Amygdala (tissue), 56 donors: ENCODE data around the gene TTC9B.
A peak's percentile ranks its signal among the peaks of the same experiment; 100 is the strongest.

Experiments used
- DNase-seq, 56 donors: peaks; one replicate each; lab custom pipeline; 2025; lab: John Stamatoyannopoulos, UW

The TTC9B gene

GRCh38 chr19:40249781-40250180, 31.6 kb upstream of the TTC9B start:
- no peak for DNase-seq

GRCh38 chr19:40249201-40249600, 31.0 kb upstream of the TTC9B start:
- DNase-seq: peak in 1 of 56 donors; percentile 31

DNA sequence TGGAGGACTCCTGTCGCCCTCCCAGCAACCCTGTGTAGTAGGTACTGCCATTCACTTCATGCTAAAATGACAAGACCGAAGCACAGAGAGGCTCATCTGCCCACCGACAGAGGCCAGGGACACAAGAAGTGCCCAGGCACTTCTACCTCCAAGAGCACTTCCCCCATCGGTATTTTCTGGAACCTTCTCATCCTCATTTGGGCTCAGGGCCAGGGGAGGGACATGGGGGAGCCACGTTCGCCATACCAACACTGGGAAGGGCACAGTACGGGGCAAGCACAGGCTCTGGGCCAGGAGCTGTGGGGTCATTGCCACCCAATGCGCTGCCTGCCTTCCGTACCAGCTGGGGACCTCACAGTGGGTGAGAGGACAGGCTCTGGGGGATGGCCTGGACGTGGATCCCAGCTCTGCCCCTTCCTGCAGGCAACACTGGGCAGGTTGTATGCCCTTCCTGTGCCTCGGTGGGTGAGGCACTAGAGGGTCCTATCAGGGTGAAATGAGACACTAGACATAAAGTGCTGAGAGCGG, 29.6 kb upstream of the TTC9B start:
- peak in 2 of 56 donors; percentile 11 to 69 for DNase-seq

DNA sequence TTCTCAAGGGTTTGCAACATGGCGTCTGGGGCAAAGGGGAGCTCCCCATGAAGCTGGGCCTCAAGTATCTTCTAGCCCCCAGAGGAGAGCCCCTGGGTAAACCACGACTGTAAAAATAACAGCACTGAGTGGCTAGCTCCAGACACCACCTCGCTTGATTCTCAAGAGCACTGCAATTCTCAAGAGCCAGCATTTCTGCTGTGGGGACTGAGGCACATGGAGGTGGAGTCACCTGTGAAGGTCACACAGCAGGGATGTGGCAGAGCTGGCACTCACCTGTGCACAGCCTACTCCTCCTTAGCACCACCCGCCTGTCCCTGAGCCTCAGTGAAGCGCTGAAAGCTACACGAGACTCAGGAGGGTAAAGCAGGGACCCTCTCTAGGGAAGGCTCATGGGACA, 29.0 kb upstream of the TTC9B start:
- no peak for DNase-seq

- DNase-seq: no peak
Measured at GRCh38 chr19:40246292-40247073, 28.3 kb upstream of the TTC9B start.

DNA sequence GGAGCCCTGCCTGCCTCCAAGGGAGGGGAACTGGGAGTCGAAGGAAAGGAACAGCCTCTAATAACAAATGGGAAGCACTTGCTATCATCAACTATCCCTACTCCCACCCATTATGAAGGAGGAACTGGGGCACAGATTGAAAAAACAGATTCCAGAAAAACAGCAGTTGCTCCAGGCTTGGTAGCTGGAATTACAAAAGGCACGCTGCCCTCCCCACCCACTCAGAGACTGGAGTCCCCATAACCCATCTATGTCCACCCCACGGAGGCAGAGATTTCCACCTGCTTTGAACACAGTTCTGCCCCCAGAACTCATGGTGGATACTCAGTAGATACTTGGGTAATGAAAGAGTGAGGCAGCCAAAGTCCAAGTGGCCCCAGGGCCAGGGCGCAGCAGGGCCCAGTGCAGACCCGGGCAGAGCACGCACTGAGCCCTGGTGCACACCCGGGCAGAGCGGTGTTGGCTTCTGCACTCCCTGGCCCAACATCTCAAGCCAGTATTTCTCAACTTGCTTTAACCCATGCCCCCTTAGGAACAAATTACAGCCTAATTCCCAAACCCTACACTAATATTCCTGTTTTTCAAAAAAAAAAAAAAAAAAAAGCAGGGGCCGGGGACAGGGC, 27.4 kb upstream of the TTC9B start:
- DNase-seq: no peak

GRCh38 chr19:40244579-40245317, 26.6 kb upstream of the TTC9B start:
- DNase-seq: no peak

DNA sequence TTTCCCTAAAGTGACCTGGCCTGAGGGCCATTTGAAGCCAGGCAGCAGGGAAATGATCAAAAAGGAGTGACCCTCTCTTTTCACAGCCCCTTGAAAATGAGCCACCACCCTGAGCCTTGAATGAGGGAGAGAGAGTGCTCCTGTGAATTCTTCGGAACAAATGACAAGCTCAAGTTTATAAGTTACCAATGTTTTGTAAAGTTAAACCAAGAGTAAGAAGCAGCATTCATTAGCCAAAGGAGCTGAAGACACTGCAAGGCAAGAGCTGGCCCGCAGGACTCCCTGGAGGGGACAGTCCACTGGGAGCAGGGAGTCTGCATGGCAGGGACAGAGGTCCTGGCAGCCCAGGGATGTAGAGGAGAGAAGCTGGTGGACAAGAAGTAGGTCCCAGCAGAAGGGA, 25.0 kb upstream of the TTC9B start:
- DNase-seq: no peak

DNA sequence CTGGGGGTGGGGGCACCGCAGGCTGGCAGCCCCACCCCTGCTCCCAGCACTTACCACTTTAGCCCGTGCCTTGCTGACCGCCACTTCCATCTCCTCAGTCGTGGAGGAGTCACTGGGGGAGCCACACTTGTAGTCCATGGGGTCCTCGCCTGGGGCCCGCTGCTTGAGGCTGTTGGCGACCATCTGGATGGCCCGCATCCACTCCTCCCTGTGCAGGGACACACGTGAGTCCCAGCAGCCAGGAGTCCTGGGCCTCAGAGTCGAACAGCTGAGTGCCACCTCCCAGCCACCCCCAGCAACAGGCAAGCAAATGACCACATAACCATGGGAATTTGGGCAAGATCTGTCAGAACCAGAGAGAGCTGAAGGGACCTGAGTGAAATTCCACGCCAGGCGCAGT, 24.3 kb upstream of the TTC9B start:
- DNase-seq: peak in 3 of 56 donors; percentile 18 to 34 (median 30)

- peak in 54 of 56 donors; percentile 26 to 92 (median 76) for DNase-seq
Measured at GRCh38 chr19:40241809-40242384, 23.7 kb upstream of the TTC9B start.

GRCh38 chr19:40241125-40241808, 23.1 kb upstream of the TTC9B start:
- no peak for DNase-seq

DNA sequence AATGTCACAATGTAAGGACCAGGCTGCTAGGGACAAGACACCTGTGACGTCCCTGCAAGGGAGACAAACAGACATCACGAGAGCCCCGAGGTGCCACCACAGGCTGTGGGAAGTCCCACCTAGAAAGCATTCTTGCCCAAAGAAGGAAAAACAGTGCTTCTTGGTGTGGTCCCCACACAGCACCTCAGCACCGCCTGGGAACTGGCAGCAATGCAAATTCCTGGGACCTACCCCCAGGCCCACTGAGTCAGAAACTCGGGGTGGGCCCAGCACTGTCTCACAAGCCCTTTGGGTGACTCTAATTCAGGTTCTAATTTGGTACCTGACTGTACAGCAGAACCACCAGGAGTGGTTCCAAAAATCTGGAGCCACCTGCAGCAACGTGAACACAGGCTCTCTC, 22.1 kb upstream of the TTC9B start:
- DNase-seq: no peak

DNA sequence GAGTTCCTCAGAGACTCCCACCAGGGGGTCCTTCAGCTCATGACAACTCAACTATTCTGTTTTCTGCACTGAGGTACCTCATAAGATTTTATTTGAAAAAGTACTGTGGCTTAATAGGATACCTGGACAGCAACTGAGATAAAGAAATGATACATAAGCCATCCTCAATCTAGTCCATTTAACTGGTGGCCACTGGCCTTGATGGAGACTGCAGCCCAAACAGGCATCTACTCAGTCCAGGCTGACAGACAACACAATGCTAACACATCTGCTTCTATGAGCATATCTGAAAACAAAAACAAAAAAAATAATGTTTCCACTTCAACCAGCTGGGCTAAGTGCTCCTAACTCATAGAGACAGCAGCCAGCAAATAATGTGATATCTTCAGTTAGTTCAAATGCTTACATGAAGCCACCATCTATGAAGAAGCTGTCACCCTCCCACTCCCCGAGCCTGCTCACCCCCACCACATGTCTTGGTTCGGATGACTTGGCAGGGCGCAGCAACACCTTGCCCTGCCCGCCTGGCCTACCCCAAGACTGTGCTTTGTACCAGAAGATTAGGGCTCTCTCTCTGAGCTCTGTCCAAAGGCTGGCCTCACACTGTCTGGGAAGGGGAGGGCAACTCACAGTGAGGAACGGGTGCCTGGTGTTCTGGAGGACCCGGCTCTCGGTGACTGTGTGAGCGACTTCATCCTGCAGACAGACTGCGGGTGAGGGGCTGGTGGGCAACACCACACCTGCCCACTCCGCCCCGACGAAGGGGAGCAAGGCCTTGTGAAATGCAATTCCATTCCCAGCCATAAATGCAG, 21.4 kb upstream of the TTC9B start:
- no peak for DNase-seq

- DNase-seq: no peak
Measured at GRCh38 chr19:40238775-40239174, 20.6 kb upstream of the TTC9B start.

- DNase-seq: no peak
Measured at GRCh38 chr19:40237791-40238190, 19.6 kb upstream of the TTC9B start.

DNA sequence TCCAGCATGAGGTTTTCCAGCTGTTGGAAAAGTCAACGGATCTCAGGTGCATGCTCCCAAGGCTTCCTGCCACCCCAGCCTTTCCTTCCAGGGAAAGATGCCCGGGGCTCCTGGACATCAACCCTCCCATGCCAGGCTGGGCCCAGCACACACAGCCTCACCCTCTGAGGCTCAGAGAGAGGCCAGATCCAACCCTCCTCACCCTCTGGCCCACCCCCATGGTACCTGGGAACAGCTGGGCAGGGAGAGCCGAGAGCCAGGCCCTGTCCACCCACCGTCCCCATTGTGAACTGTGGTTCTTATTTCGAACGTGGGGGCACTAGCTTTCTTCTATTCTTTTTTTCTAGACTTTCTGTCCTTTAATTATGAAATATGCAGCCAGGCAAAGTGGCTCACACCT, 18.2 kb upstream of the TTC9B start:
- no peak for DNase-seq

- no peak for DNase-seq
Measured at GRCh38 chr19:40236026-40236355, 17.8 kb upstream of the TTC9B start.

GRCh38 chr19:40235238-40236025, 17.2 kb upstream of the TTC9B start:
- no peak for DNase-seq
